Raji (cell line): ENCODE results near the gene BAIAP3.
A peak's percentile ranks its signal among the peaks of the same experiment; 100 is the strongest.

ENCODE experiments used
- POLR2A ChIP-seq: IDR thresholded peaks from 2 replicates; pipeline ENCODE4 v1.6.1; 2011; ENCODE audit warnings: low read depth, low read length, control low read depth; ENCODE audit not compliant: insufficient read depth

The BAIAP3 gene

DNA sequence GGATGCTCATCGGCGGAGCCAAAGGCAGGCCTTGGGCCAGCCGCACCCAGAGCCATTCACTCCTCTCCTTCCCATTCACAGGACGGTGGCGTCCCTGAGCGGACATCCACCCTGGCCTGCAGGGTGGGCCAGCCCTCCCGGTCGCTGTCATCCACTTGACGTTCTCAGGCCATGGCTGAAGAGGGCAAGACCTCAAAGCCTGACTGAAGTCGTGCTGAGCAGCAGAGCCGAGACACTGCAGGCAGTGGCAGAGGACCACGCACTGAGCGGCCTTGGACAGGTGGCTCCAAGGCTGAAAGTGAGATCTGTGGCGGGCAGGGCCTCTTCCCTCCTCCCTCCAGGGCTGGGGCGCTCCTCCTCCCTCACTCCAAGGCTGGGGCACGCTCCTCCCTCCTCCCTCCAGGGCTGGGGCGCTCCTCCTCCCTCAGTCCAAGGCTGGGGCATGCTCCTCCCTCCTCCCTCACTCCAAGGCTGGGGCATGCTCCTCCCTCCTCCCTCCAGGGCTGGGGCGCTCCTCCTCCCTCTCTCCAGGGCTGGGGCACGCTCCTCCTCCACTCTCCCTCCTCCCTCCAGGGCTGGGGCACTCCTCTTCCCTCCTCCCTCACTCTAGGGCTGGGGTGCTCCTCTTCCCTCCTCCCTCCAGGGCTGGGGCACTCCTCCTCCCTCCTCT is 42.4 kb downstream of the BAIAP3 start:
- no peak for TF ChIP-seq POLR2A

DNA sequence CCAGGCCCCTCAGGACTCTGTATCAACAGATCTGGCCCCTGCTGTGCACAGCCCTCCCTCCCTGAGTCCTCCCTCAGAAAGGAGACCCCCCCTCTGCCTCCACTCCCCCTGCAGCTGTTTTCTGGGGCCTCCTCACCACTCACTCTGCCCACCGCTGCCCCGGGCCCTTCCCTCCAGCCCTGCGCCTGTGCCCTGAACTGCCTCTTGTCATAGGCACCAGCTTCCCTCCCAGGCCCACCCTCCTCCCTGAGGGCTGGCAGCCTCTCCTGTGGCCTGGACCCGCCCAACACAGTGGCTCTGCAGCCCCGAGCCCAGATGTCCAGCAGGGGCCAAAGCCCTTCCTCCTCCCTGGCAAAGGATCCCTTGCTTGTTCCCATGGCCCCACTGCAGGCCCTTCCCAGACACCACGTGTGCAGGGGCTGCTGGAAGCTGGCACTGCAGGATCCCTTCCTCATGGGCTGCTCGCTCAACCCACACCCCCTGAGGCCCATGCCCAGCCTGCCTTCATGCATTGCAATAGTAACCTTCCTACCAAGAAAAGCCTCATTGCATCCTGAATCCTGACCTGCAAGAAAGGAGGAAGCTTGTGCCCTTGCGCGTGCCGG is 44.1 kb downstream of the BAIAP3 start:
- TF ChIP-seq POLR2A, result no peak

DNA sequence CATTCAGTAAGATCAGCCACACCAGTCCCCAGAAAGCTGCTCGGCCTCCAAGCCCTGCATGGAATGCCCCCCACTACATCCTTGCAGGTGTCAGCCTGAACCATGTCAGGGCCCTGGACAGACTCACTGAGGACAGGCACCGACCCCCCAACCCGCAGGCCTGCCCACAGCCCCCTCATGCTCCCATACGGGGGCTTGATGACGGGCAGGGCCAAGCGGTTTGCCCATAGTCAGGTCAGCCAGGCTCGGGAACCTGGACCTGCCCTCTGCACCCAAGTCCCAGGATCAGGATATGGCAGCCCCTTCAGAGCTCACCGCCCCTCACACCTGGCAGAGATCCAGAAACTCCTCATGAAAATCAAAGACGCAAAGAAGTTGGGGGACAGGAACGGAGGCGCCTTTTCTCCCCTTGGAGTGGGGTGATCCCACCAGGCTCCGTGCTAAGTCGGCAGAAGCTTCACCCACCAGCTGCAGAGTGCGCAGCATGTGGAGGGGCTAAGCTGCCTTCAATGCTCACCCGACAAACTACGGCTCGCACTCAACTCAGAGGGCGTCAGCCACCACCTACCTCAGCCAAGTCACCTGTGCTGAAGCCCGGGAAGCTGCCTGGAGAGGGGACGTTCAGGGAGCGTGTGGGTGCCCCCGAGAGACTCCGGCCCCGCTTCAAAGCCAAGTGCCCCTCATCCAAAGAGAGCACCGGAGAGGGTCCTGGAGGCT is 44.8 kb downstream of the BAIAP3 start:
- no peak for TF ChIP-seq POLR2A

DNA sequence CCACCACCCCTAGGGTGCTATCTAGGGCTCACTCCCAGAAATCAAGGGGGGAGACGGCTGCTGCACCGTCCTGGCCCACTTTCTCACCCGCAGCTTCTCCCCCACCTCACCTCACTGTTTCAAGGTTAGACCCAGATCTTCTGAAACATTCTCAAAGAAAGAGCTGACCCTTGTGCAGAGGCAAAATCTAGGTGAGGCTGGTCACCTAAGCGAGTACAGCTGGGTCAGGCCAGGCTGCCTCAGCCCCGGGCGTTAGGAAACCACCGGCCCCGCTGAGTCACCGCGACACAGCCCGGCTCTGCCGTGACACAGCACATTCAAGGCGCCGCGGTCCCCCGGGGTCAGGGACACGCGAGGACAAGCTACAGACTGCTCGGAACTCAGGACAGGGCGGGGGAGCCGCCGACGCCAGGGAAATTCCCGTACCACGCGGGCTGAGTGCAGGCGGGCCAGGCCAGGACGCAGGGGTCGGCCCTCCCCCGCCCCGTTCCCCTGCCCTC is 45.4 kb downstream of the BAIAP3 start:
- peak; percentile 3; the same call in 1 of the 2 replicates for TF ChIP-seq POLR2A

DNA sequence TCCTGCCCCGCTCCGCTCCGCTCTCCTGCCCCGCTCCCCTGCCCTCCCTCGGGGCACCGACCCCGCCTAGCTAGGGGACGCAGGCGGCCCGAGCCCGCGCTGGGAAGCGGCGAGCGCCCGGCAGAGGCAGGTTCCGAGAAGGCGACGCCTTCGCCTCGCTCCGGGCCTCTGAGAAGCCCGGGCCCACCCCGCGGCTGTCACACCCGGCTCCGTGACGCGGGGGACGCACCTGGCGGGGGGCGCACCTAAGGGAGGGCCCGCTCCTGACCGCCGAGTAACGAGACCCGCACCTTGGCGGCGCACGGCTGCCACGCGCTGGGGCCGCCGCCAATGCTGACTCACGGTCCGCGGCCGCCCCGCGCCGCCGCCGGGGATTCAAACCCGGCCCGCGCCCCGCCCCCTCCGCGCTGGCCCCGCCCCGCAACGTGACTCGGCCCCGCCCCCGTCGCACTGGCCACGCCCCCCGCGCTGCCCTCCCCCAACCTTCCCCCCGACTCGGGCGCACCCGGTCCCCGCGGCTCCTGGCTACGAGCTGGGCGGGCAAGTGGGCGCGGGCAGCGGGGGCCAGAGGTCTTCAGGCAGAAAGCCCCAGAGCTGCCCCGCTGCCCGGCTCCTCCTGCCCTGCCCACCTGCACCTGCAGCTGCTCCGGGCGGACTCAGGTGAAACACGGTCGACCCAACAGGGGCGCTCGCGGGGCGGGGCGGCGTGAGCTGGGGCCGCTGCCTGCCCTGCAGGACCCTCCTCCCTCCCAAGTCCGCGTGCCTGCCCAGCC is 46.0 kb downstream of the BAIAP3 start:
- peak; percentile 77 for TF ChIP-seq POLR2A

DNA sequence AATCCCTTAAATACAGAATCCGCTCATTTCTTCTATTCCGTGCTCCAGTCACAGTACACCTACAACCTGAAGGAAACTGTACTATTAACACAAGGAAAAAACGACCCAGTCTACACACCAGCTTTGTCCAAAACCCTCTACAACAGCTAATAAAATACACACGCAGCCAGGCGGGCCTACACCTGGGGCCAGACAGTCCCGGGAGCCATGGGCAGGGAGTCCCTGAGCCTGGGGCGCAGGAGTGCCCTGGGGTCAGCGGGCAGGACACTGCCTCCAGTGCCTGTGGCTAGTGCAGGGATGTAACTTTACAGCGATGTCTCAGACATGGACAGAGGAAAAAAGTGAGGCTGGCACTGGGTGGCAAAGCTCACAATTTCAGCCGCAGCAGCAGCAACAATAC is 46.8 kb downstream of the BAIAP3 start:
- no peak for TF ChIP-seq POLR2A

DNA sequence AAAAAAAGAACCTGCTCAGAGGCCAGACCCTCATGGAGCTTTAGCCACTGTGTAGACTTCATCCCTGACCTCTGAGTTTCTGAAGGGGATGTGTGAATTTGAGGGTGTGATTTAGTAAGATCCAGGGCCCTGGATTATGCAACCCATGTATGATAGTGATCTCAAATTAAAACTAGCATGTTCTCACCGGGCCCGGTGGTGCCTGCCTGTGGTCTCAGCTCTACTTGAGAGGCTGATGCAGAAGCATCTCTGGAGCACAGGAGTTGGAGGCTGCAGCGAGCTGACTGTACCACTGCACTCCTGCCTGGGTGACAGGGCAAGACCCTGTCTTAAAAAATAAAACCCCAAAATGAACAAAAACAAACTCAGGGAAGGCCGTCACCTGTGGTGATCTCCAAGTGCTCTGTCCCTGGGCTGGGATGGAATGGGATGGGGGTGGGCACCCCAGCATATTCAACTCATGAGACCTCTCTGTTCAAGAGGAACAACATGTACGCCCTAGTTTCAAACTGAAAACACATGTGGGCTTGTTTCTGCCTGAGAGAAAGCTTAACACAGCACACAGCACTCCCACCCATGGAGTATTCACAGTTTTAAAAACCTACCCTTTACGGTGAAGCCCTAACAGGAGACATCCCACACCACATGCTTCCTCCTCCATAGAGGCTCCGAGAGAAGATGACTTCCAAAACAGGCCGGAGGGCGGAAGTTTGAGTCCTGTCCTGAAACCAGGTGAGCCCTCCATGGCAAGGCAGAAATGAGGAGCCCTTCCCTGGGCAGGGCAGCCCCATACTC is 48.4 kb downstream of the BAIAP3 start:
- TF ChIP-seq POLR2A, result no peak

DNA sequence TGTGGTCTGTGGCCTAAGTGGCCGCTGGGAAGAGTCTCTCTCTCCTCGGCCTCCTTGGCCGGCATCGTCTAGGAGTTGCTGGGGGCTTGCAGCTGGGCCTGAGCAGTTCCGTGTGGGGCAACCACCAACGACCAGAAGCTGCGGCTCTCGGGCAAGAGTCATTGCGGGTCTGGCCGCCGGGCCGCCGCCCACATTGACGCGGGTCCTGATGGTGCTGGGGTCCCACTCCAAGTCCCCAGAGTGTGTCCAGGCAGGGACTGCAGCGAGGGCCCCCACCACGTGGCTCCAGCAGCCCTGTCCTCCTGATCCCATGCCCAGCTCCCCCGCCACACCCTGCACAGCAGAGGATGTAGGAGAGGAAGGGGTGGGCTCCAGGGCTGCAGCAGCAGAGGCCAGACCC is 50.1 kb downstream of the BAIAP3 start:
- TF ChIP-seq POLR2A, result no peak

DNA sequence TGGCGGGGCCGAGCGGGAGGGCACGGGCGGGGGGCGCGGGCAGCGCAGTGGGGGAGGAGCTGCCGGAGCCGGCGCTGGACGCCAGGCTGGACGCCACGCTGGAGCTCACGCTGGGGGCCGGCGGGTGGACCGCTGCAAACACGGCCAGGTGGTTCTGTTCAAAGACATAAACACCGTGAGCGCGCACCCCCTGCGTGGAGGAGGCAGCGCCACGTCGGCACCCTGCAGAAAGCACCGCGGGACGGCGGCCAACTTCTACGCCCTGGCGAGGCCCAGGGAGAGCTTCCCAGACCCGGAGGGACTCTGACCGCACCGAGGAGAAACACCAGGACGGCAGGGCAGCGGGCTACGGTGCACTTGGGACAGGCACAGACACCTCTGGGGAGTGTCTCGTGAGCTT is 51.8 kb downstream of the BAIAP3 start:
- no peak for TF ChIP-seq POLR2A

DNA sequence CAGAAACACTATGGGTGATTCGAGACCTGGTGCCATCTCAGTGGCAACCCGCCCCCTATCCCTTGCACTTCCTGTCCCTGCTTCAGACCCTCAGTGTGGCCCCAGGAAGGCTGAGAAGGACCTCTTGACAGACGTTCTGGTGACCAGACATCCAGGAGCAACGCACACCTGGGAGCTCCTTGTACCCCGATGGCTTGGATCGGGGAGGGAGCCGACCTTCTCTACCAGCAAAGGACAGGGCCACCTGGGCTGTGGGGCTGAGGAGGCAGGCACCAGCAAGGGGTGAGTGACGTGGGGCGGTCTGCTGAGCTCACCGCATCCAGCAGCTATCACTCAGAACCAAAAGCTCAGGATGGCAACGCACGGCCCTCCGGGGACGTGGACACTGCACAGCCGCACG is 53.9 kb downstream of the BAIAP3 start:
- TF ChIP-seq POLR2A, result no peak

DNA sequence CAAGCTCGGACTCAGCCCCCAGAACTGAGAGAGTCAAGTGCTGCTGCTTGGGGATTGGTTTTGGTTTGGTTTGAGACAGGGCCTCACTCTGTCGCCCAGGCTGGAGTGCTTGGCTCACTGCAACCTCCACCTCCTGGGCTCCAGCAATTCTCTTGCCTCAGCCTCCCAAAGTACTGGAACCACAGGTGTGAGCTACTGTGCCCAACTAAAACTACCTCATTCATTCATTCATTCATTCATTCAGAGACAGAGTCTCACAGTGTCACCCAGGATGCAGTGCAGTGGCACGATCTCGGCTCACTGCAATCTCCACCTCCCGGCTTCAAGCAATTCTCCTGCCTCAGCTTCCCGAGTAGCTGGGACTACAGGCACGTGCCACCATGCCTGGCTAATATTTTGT is 56.3 kb downstream of the BAIAP3 start:
- TF ChIP-seq POLR2A, result no peak

DNA sequence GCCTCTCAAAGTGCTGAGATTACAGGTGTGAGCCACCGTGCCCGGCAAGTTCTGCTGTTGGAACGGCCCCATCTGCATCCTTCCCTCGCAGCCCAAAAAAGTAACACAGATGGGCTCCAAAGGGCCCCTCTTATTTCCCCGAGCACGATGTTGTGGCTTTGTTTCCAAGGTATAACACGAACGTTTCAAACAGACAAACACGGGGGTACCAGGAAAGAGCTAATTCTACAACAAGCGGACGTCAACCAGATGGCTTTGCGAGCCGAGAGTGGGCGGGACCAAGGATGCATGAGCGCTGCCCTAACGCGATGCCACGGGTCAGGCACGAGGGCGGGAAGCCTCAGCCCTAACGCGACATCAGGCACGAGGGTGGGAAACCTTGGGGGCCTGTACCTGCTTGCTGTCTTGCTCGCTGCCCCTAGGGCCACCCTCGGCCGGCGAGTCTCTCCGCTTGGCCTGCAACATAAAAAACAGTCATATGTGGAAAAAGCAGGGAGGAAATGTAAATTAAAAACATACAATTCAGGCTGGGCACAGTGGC is 56.9 kb downstream of the BAIAP3 start:
- TF ChIP-seq POLR2A, result no peak

DNA sequence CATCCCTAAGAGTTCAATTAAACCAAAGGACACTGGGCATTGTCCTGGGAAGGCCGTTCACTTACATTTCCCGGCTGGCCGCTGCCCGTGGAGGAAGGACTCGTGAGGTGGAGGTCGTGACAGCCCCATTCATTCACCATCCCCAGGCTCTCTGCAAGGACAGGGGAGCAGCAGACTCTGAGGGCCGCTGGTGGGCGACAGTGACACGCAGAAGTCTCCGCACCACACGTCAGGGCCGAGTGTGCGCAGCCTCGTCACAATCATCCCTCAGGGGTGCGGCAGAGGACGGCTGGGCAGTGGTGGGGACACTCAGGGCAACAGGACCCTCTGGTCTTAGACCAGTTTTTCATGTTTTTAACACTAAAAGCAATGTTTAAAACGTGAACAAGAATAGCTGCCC is 59.4 kb downstream of the BAIAP3 start:
- TF ChIP-seq POLR2A, result no peak

DNA sequence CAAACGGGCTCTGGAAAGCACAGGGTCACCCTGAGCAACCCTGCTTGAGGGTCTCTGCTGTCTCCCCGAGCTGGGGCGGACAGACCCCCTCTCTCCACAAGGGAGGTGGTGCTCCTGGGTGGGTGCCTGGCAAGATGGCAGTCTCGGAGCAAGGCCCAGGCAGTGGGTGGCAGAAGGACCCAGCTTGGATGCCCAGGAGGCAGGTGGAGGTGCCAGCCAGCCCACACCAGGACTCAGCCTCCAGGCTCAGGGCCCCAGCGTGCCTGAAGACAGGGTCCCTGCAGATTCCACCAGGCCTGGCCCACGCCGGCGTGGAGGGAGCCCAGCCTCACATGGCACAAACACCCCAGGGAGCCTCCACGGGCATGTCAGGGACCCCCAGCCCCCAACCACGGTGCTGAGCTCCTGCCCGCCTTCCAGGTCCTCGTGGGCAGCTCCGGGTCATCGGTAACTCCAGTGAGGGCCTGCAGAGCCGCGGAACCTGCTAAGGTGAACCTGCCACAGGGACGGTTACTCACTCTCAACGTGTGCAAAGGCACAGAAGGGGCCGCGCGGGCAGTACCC is 60.2 kb downstream of the BAIAP3 start:
- no peak for TF ChIP-seq POLR2A

DNA sequence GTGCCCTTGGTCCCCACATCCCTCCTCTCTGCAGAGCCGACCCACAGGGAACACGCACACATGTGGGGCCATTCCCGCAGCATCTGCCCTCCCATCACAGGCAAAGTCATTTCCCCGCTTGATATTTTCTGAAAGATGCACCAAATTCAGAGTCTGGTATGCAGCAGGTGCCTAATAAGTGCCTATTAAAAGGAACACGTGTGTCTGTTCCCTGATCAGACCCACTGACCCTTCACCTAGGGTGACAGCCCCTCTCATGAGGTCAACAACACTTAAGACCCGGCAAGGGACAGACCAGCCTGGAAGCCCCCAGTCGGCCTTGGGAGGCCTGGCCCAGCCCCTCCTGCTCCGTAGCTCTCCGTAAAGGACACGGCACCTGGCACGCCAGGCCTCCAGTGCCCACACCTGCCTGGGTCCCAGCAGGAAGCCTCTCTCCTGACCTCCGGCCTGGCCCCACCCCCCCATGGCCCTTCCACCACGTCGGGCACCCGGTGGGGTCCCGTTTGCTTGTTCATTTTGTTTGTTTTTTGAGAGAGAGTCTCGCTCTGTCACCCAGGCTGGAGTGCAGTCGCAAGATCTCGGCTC is 61.0 kb downstream of the BAIAP3 start:
- TF ChIP-seq POLR2A, result no peak
